CD4-positive, alpha-beta T cell treated with Interleukin-4 for 1 hour (primary cell): Measurements from ENCODE around the gene HDAC11.
"Not testable (repeated sequence)": the region's sequence is repeated elsewhere in the genome, so short reads cannot be mapped to it uniquely, and the experiment has no call there.

Source experiments
- DNase-seq, 2 donors: peaks; one replicate each; pipeline ENCODE4 v3.0.0-alpha.2; 2020 to 2022

Gene HDAC11, protein sequence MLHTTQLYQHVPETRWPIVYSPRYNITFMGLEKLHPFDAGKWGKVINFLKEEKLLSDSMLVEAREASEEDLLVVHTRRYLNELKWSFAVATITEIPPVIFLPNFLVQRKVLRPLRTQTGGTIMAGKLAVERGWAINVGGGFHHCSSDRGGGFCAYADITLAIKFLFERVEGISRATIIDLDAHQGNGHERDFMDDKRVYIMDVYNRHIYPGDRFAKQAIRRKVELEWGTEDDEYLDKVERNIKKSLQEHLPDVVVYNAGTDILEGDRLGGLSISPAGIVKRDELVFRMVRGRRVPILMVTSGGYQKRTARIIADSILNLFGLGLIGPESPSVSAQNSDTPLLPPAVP

DNA sequence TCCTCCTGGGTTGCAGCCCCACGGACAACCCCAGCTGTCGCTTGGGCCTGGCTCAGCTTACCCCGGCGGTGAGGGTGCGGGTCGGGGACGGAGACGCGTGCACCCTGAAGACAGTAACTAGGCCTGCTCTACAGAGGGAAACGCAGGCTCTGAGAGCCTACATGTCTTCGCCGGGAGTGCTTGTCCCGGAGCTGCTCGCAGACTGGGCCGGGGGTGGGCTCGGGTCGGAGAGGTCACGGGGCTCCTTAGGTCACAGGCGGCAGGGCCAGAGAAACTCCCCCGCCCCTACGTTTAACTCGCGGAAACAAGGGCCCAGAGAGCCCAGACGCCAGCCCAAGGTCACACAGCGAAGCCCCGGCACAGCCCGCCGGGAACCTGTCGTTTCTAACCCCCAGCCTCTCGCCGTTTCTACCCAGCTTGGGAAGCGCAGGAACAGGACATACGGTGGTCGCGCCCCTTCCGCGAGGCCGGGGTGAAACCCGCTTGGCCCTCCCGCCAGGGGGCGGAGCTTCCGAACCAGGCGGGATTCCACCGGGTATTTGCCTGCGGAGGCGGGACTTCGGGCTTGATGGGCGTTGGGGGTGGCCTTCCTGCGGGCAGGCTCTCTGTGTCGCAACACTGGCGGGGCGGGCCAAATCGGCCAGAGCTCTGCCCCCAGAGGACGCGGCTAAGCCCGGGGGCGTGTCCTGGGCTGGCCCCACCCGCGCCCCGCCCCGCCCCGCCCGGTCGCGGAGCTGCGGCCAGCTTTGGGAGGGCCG is at the start of gene HDAC11:
HDAC11 (plus strand) TSS at position 725 of the 758 bp plus-strand sequence. CDS start 42 bp downstream, outside the sequence.
- DNase-seq = peak; percentile 97

DNA sequence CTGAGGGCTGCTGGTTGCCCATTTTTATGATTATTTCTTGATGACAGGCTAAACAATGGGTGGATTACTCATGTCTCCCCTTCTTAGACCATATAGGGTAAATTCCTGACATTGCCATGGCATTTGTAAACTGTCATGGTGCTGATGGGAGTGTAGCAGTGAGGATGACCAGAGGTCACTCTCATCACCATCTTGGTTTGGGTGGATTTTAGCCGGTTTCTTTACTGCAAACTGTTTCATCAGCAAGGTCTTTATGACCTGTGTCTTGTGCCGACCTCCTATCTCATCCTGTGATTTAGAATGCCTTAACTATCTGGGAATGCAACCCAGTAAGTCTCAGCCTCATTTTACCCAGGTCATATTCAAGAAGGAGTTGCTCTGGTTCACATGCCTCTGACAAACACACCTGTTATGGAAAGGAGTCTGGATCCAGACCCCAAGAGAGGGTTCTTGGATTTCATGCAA is 49.7 kb upstream of the HDAC11 start:
- not testable (repeated sequence) for DNase-seq

GRCh38 chr3:13432093-13432492 is 48.0 kb upstream of the HDAC11 start:
- DNase-seq = no peak

DNA sequence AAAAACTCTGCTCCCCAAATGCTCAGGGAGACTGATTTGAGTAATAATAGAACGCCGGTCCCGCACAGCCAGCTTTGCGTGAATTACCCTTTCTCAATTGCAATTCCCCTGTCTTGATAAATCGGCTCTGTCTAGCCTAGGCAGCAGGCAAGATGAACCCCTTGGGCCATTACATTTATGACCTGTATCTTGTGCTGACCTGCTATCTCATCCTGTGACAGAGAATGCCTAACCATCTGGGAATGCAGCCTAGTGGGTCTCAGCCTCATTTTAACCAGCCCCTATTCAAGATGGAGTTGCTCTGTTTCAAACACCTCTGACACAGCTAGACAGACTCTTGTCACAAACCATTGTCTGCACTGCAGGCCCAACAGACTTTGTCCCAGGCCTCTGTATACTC is 46.2 kb upstream of the HDAC11 start:
- no peak for DNase-seq

GRCh38 chr3:13436213-13436612 is 43.9 kb upstream of the HDAC11 start:
- DNase-seq = not testable (repeated sequence)

DNA sequence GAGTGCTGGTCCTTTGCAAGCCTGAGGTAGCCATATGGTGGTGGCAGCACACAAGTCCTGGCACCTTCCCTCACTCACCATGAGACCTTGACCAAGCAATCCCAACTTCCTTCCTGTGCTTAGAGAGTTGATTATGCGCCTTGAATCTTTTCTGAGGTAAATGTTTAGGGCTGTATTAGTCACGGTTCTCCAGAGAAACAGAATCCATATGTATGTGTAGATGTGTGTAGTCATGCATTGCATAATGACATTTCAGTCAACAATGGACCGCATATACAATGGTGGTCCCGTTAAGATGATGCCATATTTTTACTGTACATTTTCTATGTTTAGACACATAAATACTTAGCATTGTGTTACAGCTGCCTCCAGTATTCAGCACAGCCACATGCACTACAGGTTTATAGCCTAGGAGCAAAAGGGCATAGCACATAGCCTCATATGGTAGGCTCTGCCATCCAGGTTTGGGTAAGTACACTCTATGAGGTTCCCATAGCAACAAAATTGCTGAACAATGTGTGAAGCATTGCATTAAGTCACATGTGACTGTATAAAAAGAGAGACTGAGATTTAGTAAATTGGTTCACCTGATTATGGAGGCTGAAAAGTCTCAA is 39.8 kb upstream of the HDAC11 start:
- DNase-seq = no peak

DNA sequence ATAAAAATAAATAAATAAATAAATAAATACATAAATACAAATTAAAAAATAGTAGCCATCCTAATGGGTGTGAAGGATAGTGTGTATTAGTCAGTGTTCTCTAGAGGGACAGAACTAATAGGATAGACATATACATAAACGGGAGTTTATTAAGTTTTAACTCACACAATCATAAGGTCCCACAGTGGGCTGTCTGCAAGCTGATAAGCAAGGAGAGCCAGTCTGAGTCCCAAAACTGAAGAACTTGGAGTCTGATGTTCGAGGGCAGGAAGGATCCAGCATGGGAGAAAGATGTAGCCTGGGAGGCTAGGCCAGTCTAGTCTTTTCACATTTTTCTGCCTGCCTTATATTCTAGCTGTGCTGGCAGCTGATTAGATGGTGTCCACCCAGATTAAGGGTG is 37.2 kb upstream of the HDAC11 start:
- not testable (repeated sequence) for DNase-seq

- peak in 1 of 2 donors; percentile 28 for DNase-seq
Measured at GRCh38 chr3:13451301-13451673, 28.8 kb upstream of the HDAC11 start.

- peak; percentile 37 to 75 for DNase-seq
Measured at GRCh38 chr3:13452490-13453335, 27.4 kb upstream of the HDAC11 start.

GRCh38 chr3:13455644-13456043 is 24.5 kb upstream of the HDAC11 start:
- no peak for DNase-seq

DNA sequence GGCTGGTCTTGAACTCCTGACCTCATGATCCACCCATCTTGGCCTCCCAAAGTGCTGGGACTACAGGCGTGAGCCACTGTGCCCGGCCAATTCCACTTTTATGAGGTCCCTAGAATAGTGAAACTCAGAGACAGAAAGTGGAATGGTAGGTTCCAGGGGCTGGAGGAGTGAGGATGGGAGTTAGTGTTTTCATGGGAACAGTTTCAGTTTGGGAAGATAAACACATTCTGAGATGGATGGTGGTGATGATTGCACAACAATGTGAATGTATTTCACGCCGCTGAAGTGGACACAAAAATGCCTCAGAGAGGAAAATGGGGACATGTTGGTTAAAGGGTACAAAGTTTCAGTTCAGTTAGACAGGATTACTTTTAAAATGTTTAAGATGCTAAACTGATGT is 22.5 kb upstream of the HDAC11 start:
- DNase-seq = no peak

GRCh38 chr3:13459605-13460340 is 20.3 kb upstream of the HDAC11 start:
- no peak for DNase-seq

DNA sequence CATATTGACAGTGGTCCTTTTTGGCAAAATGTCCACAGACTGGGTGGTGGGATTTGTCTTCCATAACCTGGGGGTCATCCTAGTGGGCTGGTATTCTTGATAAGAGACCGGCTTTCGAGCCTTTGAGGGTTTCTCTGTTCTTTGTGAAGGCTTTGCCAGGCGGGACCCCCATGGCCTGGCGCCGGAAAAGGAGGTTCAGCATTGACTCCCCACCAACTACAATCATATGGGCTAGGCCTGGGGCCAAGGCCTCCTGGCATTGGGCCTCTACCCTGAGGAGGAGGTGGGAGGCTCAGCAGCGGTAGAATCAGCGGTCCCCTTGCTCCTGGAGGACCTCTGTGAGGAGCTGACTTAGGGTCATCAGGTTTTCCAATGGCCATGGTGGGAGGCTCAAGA is 19.8 kb upstream of the HDAC11 start:
- no peak for DNase-seq

DNA sequence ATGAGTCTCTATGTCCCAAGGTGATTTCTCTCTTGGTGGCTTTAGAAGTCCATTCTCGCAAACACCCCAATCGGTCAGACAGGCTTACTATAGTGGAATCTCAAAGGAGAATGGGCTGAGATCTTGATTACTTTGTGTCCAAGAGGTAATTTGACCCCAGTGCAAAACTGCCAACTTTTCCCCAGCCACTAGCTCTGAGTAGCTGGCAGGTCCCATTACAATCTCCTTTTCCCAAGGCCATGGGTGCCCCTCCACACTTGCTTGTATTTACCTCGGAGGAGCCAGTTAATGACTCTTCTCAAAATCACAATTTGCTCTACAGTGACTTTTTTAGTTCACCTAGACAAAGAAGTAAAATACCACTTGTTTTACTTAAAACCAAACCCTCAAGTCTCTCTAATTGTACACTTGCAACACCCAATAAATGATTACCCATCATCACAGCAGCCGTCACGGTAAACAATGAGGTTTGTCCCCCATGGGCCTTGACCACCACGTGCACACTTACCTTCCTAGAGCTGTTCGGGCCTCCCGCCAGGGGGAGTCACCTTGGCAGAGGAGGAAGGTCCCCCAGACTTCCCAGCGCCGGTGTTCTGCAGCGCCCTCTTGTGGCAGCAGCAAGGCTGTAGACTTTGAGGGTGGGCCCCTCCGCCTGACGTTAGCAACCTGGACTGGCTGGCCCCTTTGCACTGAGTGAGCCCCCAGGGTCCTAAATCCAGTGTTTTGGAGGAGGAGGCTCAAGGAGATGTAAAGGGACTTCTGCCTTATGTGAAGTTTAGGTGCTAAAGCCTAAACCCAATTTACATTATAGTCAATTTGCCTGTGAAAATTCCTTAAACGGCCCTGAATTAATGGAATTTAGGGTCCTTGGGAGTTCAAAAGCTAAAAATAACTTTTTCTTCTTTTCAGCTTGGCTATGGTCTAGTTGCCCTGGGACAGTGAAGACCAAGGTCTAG is 18.7 kb upstream of the HDAC11 start:
- DNase-seq = peak; percentile 74 to 79

GRCh38 chr3:13462125-13462629 is 17.9 kb upstream of the HDAC11 start:
- DNase-seq = no peak

DNA sequence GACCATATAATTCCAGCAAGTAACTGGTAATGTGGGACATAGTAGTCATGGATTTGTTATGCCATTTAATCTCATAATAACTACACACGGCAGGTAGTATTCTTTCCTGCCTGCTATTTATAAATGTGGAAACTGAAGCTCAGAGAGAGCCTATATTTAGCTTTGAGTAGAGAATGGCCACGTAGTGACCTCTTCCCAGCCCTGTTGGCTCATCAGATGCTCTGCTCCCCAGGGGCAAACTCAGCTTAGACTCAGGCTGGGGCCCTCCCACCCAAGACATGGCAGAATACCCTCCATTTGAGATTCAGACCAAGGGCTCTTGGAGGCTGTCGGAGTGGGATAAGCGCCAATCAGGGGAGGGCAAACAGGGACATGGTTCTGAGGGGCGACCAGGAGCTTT is 17.3 kb upstream of the HDAC11 start:
- no peak for DNase-seq

DNA sequence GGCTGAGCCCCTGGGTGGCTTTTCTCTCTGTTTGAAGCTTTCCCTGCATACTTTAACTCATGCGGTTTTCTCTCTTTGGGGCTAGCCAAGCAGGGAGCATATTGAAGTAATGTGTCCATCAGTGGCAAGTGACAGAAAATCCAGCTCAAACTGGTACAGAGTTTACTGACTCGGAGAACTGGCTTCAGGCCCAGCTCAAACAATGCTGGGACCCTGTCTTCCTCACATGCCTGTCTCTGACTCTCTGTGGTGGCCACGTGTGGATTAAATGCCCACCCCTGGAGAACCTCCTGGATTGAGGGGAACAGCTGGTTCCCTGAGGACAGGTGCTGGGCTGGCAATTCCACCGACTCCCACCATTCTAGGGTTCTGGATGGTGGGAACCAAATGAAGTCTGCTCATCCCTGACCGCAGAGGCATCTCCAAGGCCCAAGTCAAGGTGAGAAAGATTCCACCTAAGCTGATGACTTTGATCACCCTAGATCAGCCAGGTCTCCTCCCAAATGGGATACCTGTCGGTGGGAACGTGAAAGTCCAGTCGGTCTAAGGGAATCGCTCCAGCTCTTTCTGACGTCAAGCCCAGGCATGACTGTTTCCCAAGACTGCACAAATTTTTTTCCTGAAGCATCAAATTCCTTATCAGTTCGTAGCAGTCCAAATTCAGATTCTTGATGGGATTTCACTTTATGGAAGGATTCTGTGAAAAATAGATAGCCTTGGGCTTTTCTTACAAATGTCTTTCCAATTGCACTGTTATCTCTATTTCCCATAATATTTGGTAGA is 16.3 kb upstream of the HDAC11 start:
- DNase-seq = no peak

DNA sequence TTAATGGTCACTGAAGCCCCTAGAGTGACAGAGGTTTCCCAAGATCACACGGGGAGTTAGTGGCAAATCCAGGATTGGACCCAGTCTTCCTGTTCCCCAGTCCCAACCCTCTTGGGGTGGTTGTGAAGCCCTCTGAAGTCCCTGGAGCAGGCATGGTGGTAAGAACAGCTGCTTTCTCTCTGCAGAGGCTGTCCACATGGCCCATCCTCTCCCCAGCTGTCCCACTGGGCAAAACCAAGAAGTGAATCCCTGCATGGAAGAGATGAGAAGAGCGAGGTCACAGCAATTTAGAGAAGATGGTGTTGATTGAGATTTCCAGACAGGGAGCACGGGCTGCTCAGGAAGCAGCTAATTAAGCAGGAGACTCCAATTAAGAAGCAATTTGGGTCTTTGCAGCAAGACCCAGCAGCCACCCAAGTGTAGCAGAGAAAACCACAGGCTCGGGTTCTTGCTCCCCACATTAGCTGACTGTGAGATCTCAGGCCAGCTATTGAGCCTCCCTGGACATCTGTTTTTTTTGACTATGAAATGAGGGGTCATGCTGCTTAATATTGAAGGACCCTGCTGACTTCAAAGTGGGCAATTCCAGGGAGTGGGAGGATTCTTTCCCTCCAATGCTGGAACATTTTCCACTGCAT is 14.8 kb upstream of the HDAC11 start:
- no peak for DNase-seq

GRCh38 chr3:13466781-13467180 is 13.3 kb upstream of the HDAC11 start:
- DNase-seq = no peak
